K562 (cell line): ENCODE data around the gene RPL14. TPM values are rescaled to one million over a fixed set of nuclear protein-coding genes. Genes with fewer than 3 reads are reported as not detected.

Source experiments
- BCOR ChIP-seq: fragments of 450-650 bp; IDR thresholded peaks from 2 replicates; pipeline ENCODE4 v1.6.1; 2016
- CCNT2 ChIP-seq: IDR thresholded peaks from 2 replicates; pipeline ENCODE4 v1.6.1; 2011; ENCODE audit warnings: borderline replicate concordance, low read depth, mild to moderate bottlenecking, moderate library complexity, mixed read lengths, low read length; ENCODE audit not compliant: insufficient read length; ENCODE audit errors: extremely low read depth
- CEBPG ChIP-seq, 3 experiments: fragments of 200-800 bp in 1 of 3; sonication (Bioruptor generic) in 1 of 3; sonication (generic) in 1 of 3; formaldehyde crosslinking in 1 of 3; IDR thresholded peaks in 2 of 3; conservative IDR thresholded peaks in 1 of 3; 2 replicates each; pipeline versions ENCODE4 v1.6.1 to v1.8.0; 2016 to 2022; ENCODE audit warnings: missing compliant biosample characterization in 2 of 3, missing genetic modification characterization in 2 of 3, mild to moderate bottlenecking in 1 of 3, missing genetic modification reagents in 1 of 3
- ESRRA ChIP-seq: fragments of 450-650 bp; IDR thresholded peaks from 2 replicates; pipeline ENCODE4 v1.6.1; 2014; ENCODE audit warnings: low read depth, mild to moderate bottlenecking, moderate library complexity, borderline replicate concordance
- EZH2 ChIP-seq: IDR thresholded peaks from 2 replicates; pipeline ENCODE4 v1.6.1; 2012; ENCODE audit warnings: low read depth, mild to moderate bottlenecking, inconsistent platforms, low read length, borderline replicate concordance
- HDAC2 ChIP-seq: fragments of 450-650 bp; IDR thresholded peaks from 2 replicates; pipeline ENCODE4 v1.6.1; 2016; ENCODE audit warnings: mild to moderate bottlenecking
- JUNB ChIP-seq: fragments of 450-650 bp; formaldehyde crosslinking; conservative IDR thresholded peaks from 2 replicates; pipeline ENCODE4 v1.4.0; 2020; ENCODE audit warnings: mild to moderate bottlenecking
- MECOM ChIP-seq: fragments of 250-450 bp; sonication (Bioruptor Pico); IDR thresholded peaks from 2 replicates; pipeline ENCODE4 v1.8.0; 2022; ENCODE audit warnings: inconsistent platforms
- MEF2A ChIP-seq: IDR thresholded peaks from 2 replicates; pipeline ENCODE4 v1.6.1; 2011; ENCODE audit warnings: low read depth, mild to moderate bottlenecking, low read length, moderate library complexity; ENCODE audit not compliant: control insufficient read depth
- NFIX ChIP-seq: fragments of 250-450 bp; sonication (Bioruptor Pico); IDR thresholded peaks from 2 replicates; pipeline ENCODE4 v1.4.0; 2020; ENCODE audit warnings: low read depth, mild to moderate bottlenecking, moderate library complexity
- NR3C1 ChIP-seq: sonication (generic); formaldehyde crosslinking; IDR thresholded peaks from 2 replicates; pipeline ENCODE4 v1.8.1; 2022; ENCODE audit warnings: missing genetic modification reagents
- SP2 ChIP-seq: IDR thresholded peaks from 2 replicates; pipeline ENCODE4 v1.6.1; 2011; ENCODE audit warnings: mild to moderate bottlenecking, low read depth, low read length, moderate library complexity; ENCODE audit not compliant: poor library complexity, severe bottlenecking; ENCODE audit errors: extremely low read depth
- SRSF9 ChIP-seq: fragments of 200-400 bp; formaldehyde crosslinking; IDR thresholded peaks from 2 replicates; pipeline ENCODE4 v1.6.1; 2017; ENCODE audit warnings: low read depth, low read length, borderline replicate concordance
- TCFL5 ChIP-seq: fragments of 250-450 bp; sonication (Bioruptor Pico); conservative IDR thresholded peaks from 2 replicates; pipeline ENCODE4 v1.6.1; 2021; ENCODE audit warnings: mild to moderate bottlenecking, moderate library complexity, matching md5 sums
- polyA plus RNA-seq, 8 experiments: library from polyadenylated mRNA; depleted of rRNA in 4 of 8; stranded (reverse) in 5 of 8; unstranded in 3 of 8; fragments of >200 nt; fragmentation: Nextera tagmentation in 2 of 8; fragmentation: Illumina TruSeq in 1 of 8; extraction: Ambion mirVana in 2 of 8; extraction: Trizol in 1 of 8; gene quantifications; 2 replicates each; pipeline versions ENCODE4 v1.2.1 to v1.2.3, GENCODE V29; 2011 to 2014; ENCODE audit warnings: inconsistent platforms in 1 of 8, missing spikeins in 1 of 8
- total RNA-seq, 7 experiments: library from RNA; depleted of rRNA in 6 of 7; stranded (reverse); fragments of >200 nt in 6 of 7; fragmentation: Illumina TruSeq in 2 of 7; extraction: Trizol in 2 of 7; gene quantifications; 2 replicates each; pipeline versions ENCODE4 v1.2.1 to v1.2.3, GENCODE V29; 2011 to 2021; ENCODE audit warnings: low replicate concordance in 1 of 7
- TF ChIP-seq, protein P1 (sequence below), 2 experiments: IDR thresholded peaks; 2 replicates each; pipeline ENCODE4 v1.6.1; 2011; ENCODE audit warnings: borderline replicate concordance in 1 of 2, control low read depth in 1 of 2, low read depth in 1 of 2, low read length in 1 of 2, mild to moderate bottlenecking in 1 of 2, mixed read lengths in 1 of 2, moderate library complexity in 1 of 2; ENCODE audit not compliant: insufficient read depth in 1 of 2, insufficient read length in 1 of 2, poor library complexity in 1 of 2, severe bottlenecking in 1 of 2; ENCODE audit errors: extremely low read depth in 1 of 2
- TF ChIP-seq, protein P2 (sequence below), 2 experiments: fragments of 250-450 bp in 1 of 2; fragments of 450-650 bp in 1 of 2; sonication (Bioruptor Pico) in 1 of 2; IDR thresholded peaks; 2 replicates each; pipeline versions ENCODE4 v1.6.1 to v1.8.0; 2016 to 2021; ENCODE audit warnings: mild to moderate bottlenecking in 2 of 2, moderate library complexity in 2 of 2, missing compliant biosample characterization in 1 of 2, missing genetic modification characterization in 1 of 2
- TF ChIP-seq, protein P3 (sequence below): sonication (generic); formaldehyde crosslinking; IDR thresholded peaks from 2 replicates; pipeline ENCODE4 v1.4.0; 2020; ENCODE audit warnings: mild to moderate bottlenecking, missing genetic modification reagents

RPL14 gene
- total and polyA plus RNA-seq, 9 of the 15 experiments (the other 6 are each of a cell fraction or from before 2014, with no cell fraction given): 851 to 4,649 (median 2,133) TPM

DNA sequence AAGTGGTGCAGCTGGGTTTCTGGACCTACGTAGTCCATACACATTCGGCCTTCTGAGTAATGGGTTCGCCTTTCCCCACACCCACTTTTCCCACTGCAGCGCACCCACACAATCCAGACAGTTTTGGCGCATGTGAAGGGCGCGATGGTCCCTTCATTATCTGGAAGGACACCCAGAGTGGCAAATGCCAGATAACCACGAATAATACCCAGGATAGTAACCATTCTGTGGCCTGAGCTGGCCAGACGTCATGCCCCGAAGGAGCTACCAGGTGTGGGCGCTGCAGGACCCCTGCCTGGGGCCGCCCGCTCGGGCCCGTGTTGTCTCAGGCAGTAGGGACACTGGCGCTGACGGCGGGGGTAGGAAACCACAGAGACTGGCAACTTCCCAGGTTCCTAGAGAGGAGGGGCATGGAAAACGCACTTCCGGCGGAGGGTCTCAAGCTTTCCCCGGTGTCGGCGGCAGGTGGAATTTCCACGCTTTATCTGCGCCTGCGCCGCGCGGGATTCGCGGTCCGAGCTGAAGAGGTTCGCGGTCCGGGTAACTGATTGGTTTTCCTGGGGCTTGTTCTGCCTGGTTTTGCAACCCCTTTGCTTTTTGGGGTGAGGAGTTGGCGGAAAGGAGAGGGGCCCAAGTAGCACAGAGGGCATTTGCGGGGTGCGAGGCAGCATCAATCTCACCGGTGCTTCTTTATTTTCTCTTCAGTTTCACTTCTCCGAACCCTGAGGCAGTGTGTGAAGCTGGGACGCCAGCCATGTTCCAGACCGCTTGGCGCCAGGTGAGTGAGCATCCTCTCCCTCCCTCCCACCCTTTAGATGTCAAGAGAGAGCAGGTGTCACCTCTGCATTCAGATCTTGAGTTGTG, 48.7 kb downstream of the RPL14 start, which contains the start of gene ZNF620 (continued):
- TF ChIP-seq EZH2 (no peak), SP2 (peak; percentile 42), JUNB (no peak), SRSF9 (no peak), NR3C1 (CRISPR knock-in tag) (no peak), MECOM (CRISPR knock-in tag) (no peak), TCFL5 (no peak), HDAC2 (peak; percentile 48; the same call in 1 of the 2 replicates), NFIX (CRISPR knock-in tag) (no peak), CEBPG (CRISPR knock-in tag; IDR thresholded peaks at IDR 0.05) (no peak), CEBPG (tag; conservative IDR thresholded peaks at IDR 0.05 in 1 of 2, IDR thresholded peaks at IDR 0.05 in 1 of 2) (no peak), CCNT2 (peak; percentile 25), ESRRA (peak; percentile 60; the same call in 1 of the 2 replicates), MEF2A (no peak), BCOR (0 out of 2 replicates have a peak, but pooled peaks have one; percentile 28)
- TF ChIP-seq, protein P1, sequence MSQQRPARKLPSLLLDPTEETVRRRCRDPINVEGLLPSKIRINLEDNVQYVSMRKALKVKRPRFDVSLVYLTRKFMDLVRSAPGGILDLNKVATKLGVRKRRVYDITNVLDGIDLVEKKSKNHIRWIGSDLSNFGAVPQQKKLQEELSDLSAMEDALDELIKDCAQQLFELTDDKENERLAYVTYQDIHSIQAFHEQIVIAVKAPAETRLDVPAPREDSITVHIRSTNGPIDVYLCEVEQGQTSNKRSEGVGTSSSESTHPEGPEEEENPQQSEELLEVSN (IDR thresholded peaks at IDR 0.05; ENCODE audit: borderline replicate concordance in 1 of 2, extremely low read depth in 1 of 2, insufficient read depth in 1 of 2, insufficient read length in 1 of 2, low read depth in 1 of 2, low read length in 1 of 2, poor library complexity in 1 of 2, severe bottlenecking in 1 of 2): peak in 1 of 2 experiments; percentile 59
- TF ChIP-seq, protein P2, sequence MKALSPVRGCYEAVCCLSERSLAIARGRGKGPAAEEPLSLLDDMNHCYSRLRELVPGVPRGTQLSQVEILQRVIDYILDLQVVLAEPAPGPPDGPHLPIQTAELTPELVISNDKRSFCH (CRISPR knock-in tag; IDR thresholded peaks at IDR 0.05): no peak
- TF ChIP-seq, protein P2 (tag; IDR thresholded peaks at IDR 0.05): no peak
- TF ChIP-seq, protein P3, sequence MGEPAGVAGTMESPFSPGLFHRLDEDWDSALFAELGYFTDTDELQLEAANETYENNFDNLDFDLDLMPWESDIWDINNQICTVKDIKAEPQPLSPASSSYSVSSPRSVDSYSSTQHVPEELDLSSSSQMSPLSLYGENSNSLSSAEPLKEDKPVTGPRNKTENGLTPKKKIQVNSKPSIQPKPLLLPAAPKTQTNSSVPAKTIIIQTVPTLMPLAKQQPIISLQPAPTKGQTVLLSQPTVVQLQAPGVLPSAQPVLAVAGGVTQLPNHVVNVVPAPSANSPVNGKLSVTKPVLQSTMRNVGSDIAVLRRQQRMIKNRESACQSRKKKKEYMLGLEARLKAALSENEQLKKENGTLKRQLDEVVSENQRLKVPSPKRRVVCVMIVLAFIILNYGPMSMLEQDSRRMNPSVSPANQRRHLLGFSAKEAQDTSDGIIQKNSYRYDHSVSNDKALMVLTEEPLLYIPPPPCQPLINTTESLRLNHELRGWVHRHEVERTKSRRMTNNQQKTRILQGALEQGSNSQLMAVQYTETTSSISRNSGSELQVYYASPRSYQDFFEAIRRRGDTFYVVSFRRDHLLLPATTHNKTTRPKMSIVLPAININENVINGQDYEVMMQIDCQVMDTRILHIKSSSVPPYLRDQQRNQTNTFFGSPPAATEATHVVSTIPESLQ: 0 out of 2 replicates have a peak, but pooled peaks have one; percentile 61
